SK-N-SH (cell line): ENCODE results near the gene PSME1. TPM values are rescaled to one million over a fixed set of nuclear protein-coding genes. Genes with fewer than 3 reads are reported as not detected.

Experiments used
- CTCF ChIA-PET: fragments of 300-600, 350-600 bp; formaldehyde crosslinking; extraction: SDS; loops from one replicate; lab custom pipeline; 2021; lab: Yijun Ruan, JAX
- POLR2A ChIA-PET: fragments of 350-600 bp; sonication (Branson Sonifier 250); formaldehyde crosslinking; extraction: SDS; loops from one replicate; lab custom pipeline; 2020; ENCODE audit warnings: antibody characterized with exemption, inconsistent platforms; lab: Yijun Ruan, JAX
- DNase-seq: peaks from one replicate; pipeline ENCODE4 v3.0.0; 2012
- H2AFZ ChIP-seq: fragments of 200-600 bp; sonication (generic); 2 replicates; pipeline ENCODE4 v1.8.1; 2016; ENCODE audit warnings: antibody characterized with exemption, mild to moderate bottlenecking, low read depth
- H3F3A ChIP-seq: fragments of 200-600 bp; sonication (generic); replicated peaks from 2 replicates; pipeline ENCODE3; 2016; ENCODE audit warnings: antibody characterized with exemption, mild to moderate bottlenecking; ENCODE audit not compliant: insufficient read depth
- H3K27ac ChIP-seq, 2 experiments: fragments of 200-500 bp in 1 of 2; fragments of 200-600 bp in 1 of 2; sonication (Bioruptor generic) in 1 of 2; sonication (generic), shearing (Covaris generic) in 1 of 2; 2 replicates each; pipeline versions ENCODE4 v1.5.1 to v1.6.1; 2014 to 2016; ENCODE audit warnings: low read depth in 2 of 2, inconsistent platforms in 1 of 2, low read length in 1 of 2, mild to moderate bottlenecking in 1 of 2, mixed read lengths in 1 of 2
- H3K27me3 ChIP-seq: fragments of 200-600 bp; sonication (generic), shearing (Covaris generic); 2 replicates; pipeline ENCODE4 v1.6.1; 2016; ENCODE audit warnings: mixed run types; ENCODE audit not compliant: insufficient read depth
- H3K36me3 ChIP-seq, 2 experiments: fragments of 200-500 bp in 1 of 2; fragments of 200-600 bp in 1 of 2; sonication (Bioruptor generic) in 1 of 2; sonication (generic) in 1 of 2; replicated peaks in 1 of 2; 2 replicates each; pipeline versions ENCODE3 to v1.5.1; 2014 to 2016; ENCODE audit warnings: low read length in 1 of 2, mild to moderate bottlenecking in 1 of 2; ENCODE audit not compliant: insufficient read depth in 2 of 2, control insufficient read depth in 1 of 2
- H3K4me1 ChIP-seq, 2 experiments: fragments of 200-500 bp in 1 of 2; fragments of 200-600 bp in 1 of 2; sonication (Bioruptor generic) in 1 of 2; sonication (generic), shearing (Covaris generic) in 1 of 2; 2 replicates each; pipeline versions ENCODE4 v1.5.1 to v1.6.1; 2014 to 2016; ENCODE audit warnings: low read depth in 1 of 2, low read length in 1 of 2, mixed run types in 1 of 2; ENCODE audit not compliant: insufficient read depth in 2 of 2, control insufficient read depth in 1 of 2
- H3K4me2 ChIP-seq: fragments of 200-600 bp; sonication (generic), shearing (Covaris generic); 2 replicates; pipeline ENCODE4 v1.6.1; 2017; ENCODE audit warnings: mixed run types
- H3K4me3 ChIP-seq, 2 experiments: fragments of 200-500 bp in 1 of 2; fragments of 200-600 bp in 1 of 2; sonication (Bioruptor generic) in 1 of 2; sonication (generic), shearing (Covaris generic) in 1 of 2; 2 replicates each; pipeline versions ENCODE4 v1.5.1 to v1.8.1; 2014 to 2016; ENCODE audit warnings: low read depth in 2 of 2, inconsistent platforms in 1 of 2, low read length in 1 of 2, mild to moderate bottlenecking in 1 of 2, mixed read lengths in 1 of 2, moderate library complexity in 1 of 2
- H3K79me2 ChIP-seq: fragments of 200-600 bp; sonication (generic); 2 replicates; pipeline ENCODE4 v1.8.1; 2017; ENCODE audit warnings: mild to moderate bottlenecking; ENCODE audit not compliant: insufficient read depth
- H3K9ac ChIP-seq: fragments of 200-600 bp; sonication (generic); 2 replicates; pipeline ENCODE4 v1.6.1; 2017; ENCODE audit warnings: mixed run types
- H3K9me2 ChIP-seq: fragments of 200-600 bp; sonication (generic); 2 replicates; pipeline ENCODE4 v1.6.1; 2017; ENCODE audit warnings: mixed run types
- H3K9me3 ChIP-seq: fragments of 200-600 bp; sonication (generic); 2 replicates; pipeline ENCODE4 v1.6.1; 2017; ENCODE audit warnings: mixed run types, mild to moderate bottlenecking, moderate library complexity
- H4K20me1 ChIP-seq: fragments of 200-600 bp; sonication (generic); 2 replicates; pipeline ENCODE4 v1.6.1; 2017; ENCODE audit warnings: mild to moderate bottlenecking, mixed run types; ENCODE audit not compliant: insufficient read depth
- ELF1 ChIP-seq: IDR thresholded peaks from 2 replicates; pipeline ENCODE4 v1.4.0; 2012
- EZH2phosphoT487 ChIP-seq: fragments of 200-600 bp; sonication (generic); IDR thresholded peaks from 2 replicates; pipeline ENCODE4 v1.6.1; 2017; ENCODE audit warnings: low read depth, mixed run types, mild to moderate bottlenecking, antibody characterized with exemption, moderate library complexity, borderline replicate concordance
- GABPA ChIP-seq: IDR thresholded peaks from 2 replicates; pipeline ENCODE4 v1.4.0; 2012; ENCODE audit warnings: low read depth, mild to moderate bottlenecking
- GATA2 ChIP-seq: sonication (generic); formaldehyde crosslinking; IDR thresholded peaks from 2 replicates; pipeline ENCODE4 v1.5.0; 2020; ENCODE audit warnings: mild to moderate bottlenecking, missing genetic modification reagents
- JUND ChIP-seq: IDR thresholded peaks from 2 replicates; pipeline ENCODE4 v1.4.0; 2012
- MEF2A ChIP-seq: IDR thresholded peaks from 2 replicates; pipeline ENCODE4 v1.4.0; 2012; ENCODE audit warnings: low read depth, borderline replicate concordance
- MXI1 ChIP-seq: IDR thresholded peaks from 2 replicates; pipeline ENCODE4 v1.6.1; 2012; ENCODE audit warnings: mild to moderate bottlenecking, low read depth, low read length, improper control_type of control experiment
- NFIC ChIP-seq: IDR thresholded peaks from 2 replicates; pipeline ENCODE4 v1.4.0; 2012; ENCODE audit warnings: borderline replicate concordance
- RCOR1 ChIP-seq: fragments of 150-350 bp; IDR thresholded peaks from 2 replicates; pipeline ENCODE4 v1.6.1; 2017; ENCODE audit warnings: antibody characterized with exemption, low read length
- RFX5 ChIP-seq: IDR thresholded peaks from 2 replicates; pipeline ENCODE4 v1.6.1; 2012; ENCODE audit warnings: mild to moderate bottlenecking, improper control_type of control experiment, low read length
- SIN3A ChIP-seq: IDR thresholded peaks from 2 replicates; pipeline ENCODE4 v1.6.1; 2012; ENCODE audit warnings: low read depth, mild to moderate bottlenecking, low read length, moderate library complexity, borderline replicate concordance
- SMC3 ChIP-seq: IDR thresholded peaks from 2 replicates; pipeline ENCODE4 v1.6.1; 2012; ENCODE audit warnings: low read depth, low read length, improper control_type of control experiment
- TAF1 ChIP-seq: IDR thresholded peaks from 2 replicates; pipeline ENCODE4 v1.6.1; 2012; ENCODE audit warnings: low read depth, mild to moderate bottlenecking, low read length, moderate library complexity, borderline replicate concordance
- TCF12 ChIP-seq: IDR thresholded peaks from 2 replicates; pipeline ENCODE4 v1.4.0; 2012
- YY1 ChIP-seq: IDR thresholded peaks from 2 replicates; pipeline ENCODE4 v1.4.0; 2012; ENCODE audit warnings: low read depth, mild to moderate bottlenecking
- WGBS: methylation state at CpG from one replicate; pipeline ENCODE4 v1.1.6; 2017; ENCODE audit warnings: low lambda C conversion rate; 5-methylcytosine and 5-hydroxymethylcytosine counted together
- polyA plus RNA-seq, 3 experiments: library from polyadenylated mRNA; depleted of rRNA; stranded (reverse); fragments of >200 nt; gene quantifications; 2 replicates each; pipeline ENCODE4 v1.2.3, GENCODE V29; 2012
- TF ChIP-seq, protein P1 (sequence below): IDR thresholded peaks from 2 replicates; pipeline ENCODE4 v1.4.0; 2012; ENCODE audit warnings: low read depth, borderline replicate concordance
- TF ChIP-seq, protein P2 (sequence below): IDR thresholded peaks from 2 replicates; pipeline ENCODE4; 2012
- TF ChIP-seq, protein P3 (sequence below): IDR thresholded peaks from 2 replicates; pipeline ENCODE4 v1.4.0; 2012; ENCODE audit warnings: low read depth

Gene PSME1
- polyA plus RNA-seq, 1 of the 3 experiments (the other 2 are of a cell fraction) = 287 TPM

DNA sequence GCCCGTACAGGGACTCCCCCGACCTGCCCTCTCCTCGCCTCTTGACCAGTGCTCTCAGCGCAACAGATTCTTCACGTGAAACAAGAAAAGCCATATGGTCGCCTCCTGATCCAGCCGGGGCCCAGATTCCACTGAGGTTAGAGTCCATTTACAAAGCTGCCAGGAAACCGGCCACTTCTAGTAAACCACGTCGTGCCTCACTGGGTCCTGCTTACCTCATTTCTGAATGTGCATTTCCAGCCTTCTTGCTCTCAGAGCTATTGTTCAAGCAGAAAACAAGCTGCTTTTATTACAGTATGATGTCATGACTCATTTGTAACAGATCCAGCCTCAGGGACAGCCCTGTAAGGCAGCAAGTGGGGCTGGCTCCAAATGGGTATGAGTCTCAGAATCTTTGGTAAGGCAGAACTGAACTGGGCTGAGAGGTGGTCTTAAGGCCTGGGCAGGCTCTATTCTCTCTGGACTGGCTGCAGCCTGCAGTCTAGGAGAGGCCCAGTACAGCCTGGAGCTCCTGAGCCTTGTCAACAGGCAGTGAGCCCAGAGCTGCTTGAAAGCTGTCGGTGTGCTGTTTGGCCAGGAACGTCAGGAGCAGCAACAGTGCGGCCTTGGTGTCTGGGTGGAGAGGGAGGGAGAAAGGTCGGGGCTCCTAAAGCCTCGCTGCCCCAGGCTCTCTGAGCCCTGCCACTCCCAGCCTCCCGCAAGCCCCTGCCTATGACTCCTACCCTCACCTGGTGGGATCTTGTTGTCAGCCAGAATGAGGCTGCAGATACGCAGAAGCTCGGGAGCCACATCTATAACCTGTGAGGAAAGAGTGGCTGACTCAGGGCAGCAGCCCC lies 44.2 kb downstream of the PSME1 start:
- 79% methylated on average over 8 of the region's 18 CpGs for WGBS
- Histone ChIP-seq H3K9me3 (no peaks in the 10 kb centered on the region), H3K9me2 (no peaks in the 10 kb centered on the region), H3K4me3 (no peak overlapping the region), H4K20me1 (no peaks in the 10 kb centered on the region), H3K27me3 (no peaks in the 10 kb centered on the region), H3K27ac (peak overlapping the region; percentile 8 to 16; a peak in 2 of 4 replicates), H3K79me2 (no peaks in the 10 kb centered on the region), H3K4me1 (peaks cover 0 to 12% of the 10 kb centered on the region in 2 experiments; a peak in 2 of 4 replicates), H3K4me2 (no peak overlapping the region), H3F3A (peaks cover 11% of the 10 kb centered on the region), H3K9ac (no peak overlapping the region), H3K36me3 (peaks cover 8 to 82% of the 10 kb centered on the region in 2 experiments), H2AFZ (no peak overlapping the region)
- POLR2A ChIA-PET = interaction anchor here (0.6 to 3.3 kb wide), 5 partner anchors 8 to 20 kb away, joined by 4 to 21 read pairs (median 10); partner anchors contain the start of genes IPO4, IRF9, REC8 and TM9SF1
- no peak for DNase-seq
- CTCF ChIA-PET = interaction anchor here (0.9 to 2.4 kb wide), 3 partner anchors 19 to 72 kb away, joined by 3 to 11 read pairs (median 5); partner anchors contain the start of gene IRF9
- TF ChIP-seq TCF12 (peak; percentile 9; the same call in 1 of the 2 replicates), YY1 (no peak), GABPA (no peak), EZH2phosphoT487 (no peak), GATA2 (CRISPR knock-in tag) (no peak), MEF2A (no peak), NFIC (no peak)
- TF ChIP-seq, protein P1, sequence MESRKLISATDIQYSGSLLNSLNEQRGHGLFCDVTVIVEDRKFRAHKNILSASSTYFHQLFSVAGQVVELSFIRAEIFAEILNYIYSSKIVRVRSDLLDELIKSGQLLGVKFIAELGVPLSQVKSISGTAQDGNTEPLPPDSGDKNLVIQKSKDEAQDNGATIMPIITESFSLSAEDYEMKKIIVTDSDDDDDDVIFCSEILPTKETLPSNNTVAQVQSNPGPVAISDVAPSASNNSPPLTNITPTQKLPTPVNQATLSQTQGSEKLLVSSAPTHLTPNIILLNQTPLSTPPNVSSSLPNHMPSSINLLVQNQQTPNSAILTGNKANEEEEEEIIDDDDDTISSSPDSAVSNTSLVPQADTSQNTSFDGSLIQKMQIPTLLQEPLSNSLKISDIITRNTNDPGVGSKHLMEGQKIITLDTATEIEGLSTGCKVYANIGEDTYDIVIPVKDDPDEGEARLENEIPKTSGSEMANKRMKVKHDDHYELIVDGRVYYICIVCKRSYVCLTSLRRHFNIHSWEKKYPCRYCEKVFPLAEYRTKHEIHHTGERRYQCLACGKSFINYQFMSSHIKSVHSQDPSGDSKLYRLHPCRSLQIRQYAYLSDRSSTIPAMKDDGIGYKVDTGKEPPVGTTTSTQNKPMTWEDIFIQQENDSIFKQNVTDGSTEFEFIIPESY = no peak
- TF ChIP-seq, protein P2, sequence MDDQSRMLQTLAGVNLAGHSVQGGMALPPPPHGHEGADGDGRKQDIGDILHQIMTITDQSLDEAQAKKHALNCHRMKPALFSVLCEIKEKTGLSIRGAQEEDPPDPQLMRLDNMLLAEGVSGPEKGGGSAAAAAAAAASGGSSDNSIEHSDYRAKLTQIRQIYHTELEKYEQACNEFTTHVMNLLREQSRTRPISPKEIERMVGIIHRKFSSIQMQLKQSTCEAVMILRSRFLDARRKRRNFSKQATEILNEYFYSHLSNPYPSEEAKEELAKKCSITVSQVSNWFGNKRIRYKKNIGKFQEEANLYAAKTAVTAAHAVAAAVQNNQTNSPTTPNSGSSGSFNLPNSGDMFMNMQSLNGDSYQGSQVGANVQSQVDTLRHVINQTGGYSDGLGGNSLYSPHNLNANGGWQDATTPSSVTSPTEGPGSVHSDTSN = no peak

DNA sequence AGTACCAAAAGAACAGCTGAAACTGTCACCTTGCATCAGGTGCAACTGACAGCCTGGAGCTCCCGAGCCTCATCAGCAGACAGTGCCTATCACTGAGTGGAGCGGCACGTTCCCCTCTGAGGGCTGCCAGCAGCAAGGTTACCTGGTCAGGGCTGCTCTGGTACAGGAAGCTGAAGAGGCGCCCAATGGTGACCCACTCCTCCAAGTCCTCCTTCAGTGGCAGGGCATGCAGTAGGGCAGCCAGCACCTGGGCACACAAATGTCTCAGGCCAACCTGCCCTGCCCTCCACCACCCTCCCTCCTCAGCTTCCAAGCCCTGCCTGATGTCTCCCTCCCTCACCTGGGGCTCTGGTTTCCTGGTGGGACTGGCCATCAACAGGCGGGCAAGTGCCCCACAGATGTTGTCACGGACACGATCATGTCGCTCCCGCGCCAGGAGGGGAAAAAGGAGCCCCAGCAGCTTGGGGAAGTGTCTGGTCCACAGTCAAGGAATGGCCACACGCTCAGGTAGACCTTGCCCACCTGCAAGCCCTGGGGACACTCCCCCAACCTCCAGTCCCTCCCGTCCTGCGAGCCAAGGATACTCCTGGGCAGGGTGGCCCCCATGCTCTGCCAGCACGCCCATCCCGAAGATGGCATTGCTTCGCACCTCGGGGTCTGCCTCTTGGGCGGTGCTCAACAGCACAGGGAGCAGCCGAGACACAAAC lies 45.5 kb downstream of the PSME1 start:
- CTCF ChIA-PET = interaction anchor here (0.9 to 2.4 kb wide), 3 partner anchors 21 to 124 kb away, joined by 3 to 11 read pairs (median 3); partner anchors contain the start of gene IRF9
- DNase-seq = no peak
- H3K27me3 ChIP-seq = no peaks in the 10 kb centered on the region
- no peaks in the 10 kb centered on the region for H3K9me3 ChIP-seq
- H3K27ac ChIP-seq = no peak overlapping the region; a peak in 1 of 4 replicates
- no peaks in the 10 kb centered on the region for H3K9me2 ChIP-seq
- no peaks in the 10 kb centered on the region for H4K20me1 ChIP-seq
- H3K36me3 ChIP-seq = peaks cover 15 to 95% of the 10 kb centered on the region in 2 experiments
- H3K4me2 ChIP-seq = no peak overlapping the region
- H3K79me2 ChIP-seq = peaks cover under 1% of the 10 kb centered on the region; the same call in 1 of the 2 replicates
- H3K4me3 ChIP-seq = no peak overlapping the region
- peaks cover 11% of the 10 kb centered on the region for H3F3A ChIP-seq
- peaks cover 0 to 11% of the 10 kb centered on the region in 2 experiments; a peak in 2 of 4 replicates for H3K4me1 ChIP-seq
- H2AFZ ChIP-seq = no peak overlapping the region
- H3K9ac ChIP-seq = no peak overlapping the region
- 100% methylated on average over 2 of the region's 19 CpGs for WGBS
- POLR2A ChIA-PET = interaction anchor here (0.8 to 3.3 kb wide), 4 partner anchors 9 to 20 kb away, joined by 4 to 21 read pairs (median 10); partner anchors contain the start of genes IRF9, REC8 and TM9SF1
- no peak for TF ChIP-seq YY1
- TF ChIP-seq, protein P1 = no peak
- TF ChIP-seq JUND = no peak
- no peak for TF ChIP-seq ELF1
- no peak for TF ChIP-seq TAF1
- TF ChIP-seq SIN3A = no peak
- TF ChIP-seq RFX5 = no peak
- TF ChIP-seq, protein P3, sequence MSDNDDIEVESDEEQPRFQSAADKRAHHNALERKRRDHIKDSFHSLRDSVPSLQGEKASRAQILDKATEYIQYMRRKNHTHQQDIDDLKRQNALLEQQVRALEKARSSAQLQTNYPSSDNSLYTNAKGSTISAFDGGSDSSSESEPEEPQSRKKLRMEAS = no peak
- TF ChIP-seq RCOR1 = no peak
- TF ChIP-seq SMC3 = no peak
- no peak for TF ChIP-seq MXI1
